Measurements from ENCODE around the gene NAMPT. TPM values are rescaled to one million over a fixed set of nuclear protein-coding genes. Genes with fewer than 3 reads are reported as not detected.
"Not testable (repeated sequence)": the region's sequence is repeated elsewhere in the genome, so short reads cannot be mapped to it uniquely, and the experiment has no call there.

Gene NAMPT
- total RNA-seq (2014; rRNA removed; shearing (Covaris generic)): 231 and 289 TPM in 2 replicates

DNA sequence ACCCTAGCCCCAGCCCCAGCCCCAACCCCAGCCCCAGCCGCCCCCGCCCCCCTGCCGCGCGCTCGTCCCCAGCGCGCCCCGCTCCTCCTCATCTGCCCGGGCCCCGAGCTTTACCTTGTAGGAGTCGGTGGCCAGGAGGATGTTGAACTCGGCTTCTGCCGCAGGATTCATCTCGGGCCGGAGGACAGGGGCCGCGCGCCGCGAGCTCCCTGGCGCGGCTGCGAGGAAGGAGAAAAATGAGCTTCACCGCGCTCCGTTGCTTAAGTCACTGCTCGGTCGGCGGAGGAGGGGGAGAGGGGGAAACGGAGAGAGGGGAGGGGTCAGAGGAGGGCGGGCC is at the start of gene NAMPT:
NAMPT (minus strand) TSS at position 270 of the 337 bp plus-strand sequence; CDS start at position 171, 99 bp downstream.
- DNase-seq (ENCODE audit: low read depth): no peak

DNA sequence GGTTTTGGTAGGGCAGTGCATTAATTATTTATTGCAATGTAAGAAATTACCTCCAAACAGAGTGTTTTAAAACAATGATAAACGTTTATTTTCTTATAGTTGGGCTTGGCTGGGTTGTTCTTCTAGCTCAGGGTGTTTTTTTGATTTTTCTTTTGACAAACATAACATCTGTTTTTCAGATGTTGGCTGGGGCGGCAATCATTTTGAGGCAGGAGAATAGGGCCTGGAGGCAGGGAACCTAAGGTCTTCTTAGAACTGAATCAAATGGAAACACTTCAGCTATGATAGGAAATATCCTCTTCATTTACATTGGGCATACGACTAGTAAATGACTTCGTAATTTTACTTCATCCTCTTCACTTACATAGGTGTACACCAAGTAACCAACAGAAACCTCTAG is 47.4 kb upstream of the NAMPT start:
- peak; percentile 74 for DNase-seq (ENCODE audit: low read depth)

DNA sequence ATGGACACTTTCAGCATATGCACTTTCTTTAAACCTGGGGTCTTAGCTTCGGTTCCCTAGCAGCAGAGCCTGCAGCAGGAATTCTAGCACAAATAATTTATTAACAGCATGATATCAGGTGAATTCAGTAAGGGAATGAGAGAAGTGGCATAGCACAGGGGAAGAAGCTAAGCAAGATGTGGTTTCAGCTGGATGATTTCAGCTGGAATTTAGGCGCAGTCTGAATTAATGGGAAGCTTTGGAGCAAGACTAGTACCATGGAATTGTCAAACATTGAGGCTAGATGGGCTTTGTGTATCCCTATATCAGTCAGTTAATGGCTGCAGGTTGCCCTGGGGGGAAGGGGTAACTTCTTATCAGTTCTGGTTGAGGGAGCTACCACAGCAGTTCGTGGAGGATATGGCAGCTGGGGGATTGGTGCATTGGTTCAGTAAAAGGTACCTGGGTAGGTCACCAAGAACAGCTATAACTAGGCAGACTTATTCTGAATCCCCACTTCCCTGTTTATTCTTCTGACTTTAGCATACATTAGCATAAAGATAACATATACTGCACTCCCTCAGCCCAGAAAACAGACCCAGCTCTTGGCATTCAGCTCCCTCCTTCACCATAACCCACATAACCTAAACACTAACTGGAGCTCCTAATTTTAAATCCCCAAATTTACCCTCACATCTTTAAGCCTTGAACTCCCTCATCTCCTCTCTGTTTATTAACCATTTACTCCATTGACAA is 46.8 kb upstream of the NAMPT start:
- no peak for DNase-seq (ENCODE audit: low read depth)

DNA sequence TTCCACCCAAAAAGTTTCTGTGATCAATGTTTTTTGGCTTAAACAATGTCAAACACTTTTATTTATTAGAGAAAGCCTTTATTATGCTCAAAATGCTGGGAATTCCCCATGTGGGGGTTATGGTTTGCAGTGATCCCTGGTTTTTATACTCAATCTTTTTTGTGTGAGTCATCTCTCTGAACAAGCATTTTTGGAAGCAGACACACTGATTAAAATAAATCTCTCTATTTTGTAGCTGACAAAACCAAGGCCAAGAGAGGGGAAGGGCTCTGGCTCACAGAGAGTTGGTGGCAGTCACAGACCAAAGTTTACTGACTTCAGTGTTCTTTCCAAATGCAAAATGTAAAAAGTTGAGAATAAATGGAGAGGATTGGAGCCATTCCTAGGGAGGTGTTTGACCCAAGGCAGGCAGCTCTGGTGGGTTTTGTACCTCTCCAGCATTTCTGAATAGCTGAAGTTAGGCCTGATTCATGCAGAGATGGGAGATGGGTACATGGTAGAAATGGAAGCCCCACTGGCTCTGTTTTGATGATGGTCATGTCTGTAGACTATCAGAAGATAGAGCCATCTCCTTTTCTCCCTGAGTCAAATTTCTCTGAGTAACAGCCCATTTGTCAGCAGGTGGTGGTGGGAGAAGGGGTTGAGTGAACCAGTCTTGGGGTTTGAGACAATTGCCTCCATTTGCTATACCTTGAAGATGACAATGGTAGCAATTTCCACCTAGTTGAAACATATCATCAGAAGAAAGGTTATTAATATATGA is 45.4 kb upstream of the NAMPT start:
- DNase-seq (ENCODE audit: low read depth): peak; percentile 78

DNA sequence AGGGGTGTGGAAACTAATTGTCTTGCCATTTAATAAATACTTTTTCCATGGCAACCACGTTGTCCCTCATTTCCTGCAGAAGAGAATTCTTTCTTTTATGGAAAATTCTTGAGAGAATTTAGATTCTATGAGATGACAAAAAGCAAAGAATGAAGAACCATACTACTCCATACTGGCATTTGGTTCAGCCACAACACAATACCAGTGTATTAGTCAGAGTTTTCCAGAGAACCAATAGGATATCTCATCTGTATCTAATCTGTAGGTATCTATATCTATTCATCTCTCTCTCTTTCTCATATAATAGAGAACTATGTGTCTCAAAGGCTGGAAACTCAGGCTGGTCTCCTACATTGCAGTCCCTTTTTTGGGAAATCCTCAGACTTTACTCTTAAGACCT is 44.6 kb upstream of the NAMPT start:
- no peak for DNase-seq (ENCODE audit: low read depth)

DNA sequence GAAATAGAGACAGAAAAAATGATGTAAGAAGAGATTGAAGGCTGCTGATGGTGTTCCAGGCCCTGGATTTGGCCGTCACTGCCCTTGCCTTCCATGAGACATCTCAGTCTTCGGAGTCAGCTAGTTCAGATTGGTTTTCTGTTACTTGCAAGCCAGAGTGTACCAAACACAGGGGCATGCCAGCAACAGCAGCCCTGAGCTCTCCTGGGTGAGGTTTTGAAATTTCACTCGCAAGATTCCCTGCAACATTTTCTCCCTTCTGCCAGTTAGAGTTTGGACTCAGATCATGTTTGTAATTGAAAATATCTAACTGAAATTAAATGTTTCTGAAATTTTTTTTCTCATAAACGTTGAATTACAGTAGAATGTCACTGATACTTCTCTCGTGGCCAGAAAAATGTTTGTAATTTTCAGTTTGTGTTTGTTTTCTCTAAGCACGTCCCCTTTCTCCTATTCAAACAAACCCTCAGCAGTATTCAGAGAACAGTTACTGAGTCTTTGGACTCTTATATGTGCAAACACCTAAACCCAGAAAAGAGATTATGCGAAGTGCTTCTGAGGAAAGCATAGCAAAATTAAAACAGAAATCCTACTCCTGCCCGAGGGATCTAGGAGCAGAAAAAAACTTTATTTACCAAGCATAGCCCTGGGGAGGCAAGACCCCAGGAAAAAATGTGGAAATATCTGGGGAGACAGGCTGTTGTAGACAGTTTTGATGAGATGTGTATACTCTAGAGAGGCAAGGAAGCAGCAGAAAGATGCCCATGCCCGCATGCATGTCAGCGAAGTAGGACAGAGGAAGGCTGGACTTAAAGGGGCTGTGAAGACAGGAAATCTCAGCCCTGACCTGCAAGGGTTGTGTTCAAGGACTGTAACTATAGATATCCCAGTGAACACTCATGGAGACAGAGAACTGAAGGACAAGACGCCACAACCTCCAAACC is 43.0 kb upstream of the NAMPT start:
- no peak for DNase-seq (ENCODE audit: low read depth)

DNA sequence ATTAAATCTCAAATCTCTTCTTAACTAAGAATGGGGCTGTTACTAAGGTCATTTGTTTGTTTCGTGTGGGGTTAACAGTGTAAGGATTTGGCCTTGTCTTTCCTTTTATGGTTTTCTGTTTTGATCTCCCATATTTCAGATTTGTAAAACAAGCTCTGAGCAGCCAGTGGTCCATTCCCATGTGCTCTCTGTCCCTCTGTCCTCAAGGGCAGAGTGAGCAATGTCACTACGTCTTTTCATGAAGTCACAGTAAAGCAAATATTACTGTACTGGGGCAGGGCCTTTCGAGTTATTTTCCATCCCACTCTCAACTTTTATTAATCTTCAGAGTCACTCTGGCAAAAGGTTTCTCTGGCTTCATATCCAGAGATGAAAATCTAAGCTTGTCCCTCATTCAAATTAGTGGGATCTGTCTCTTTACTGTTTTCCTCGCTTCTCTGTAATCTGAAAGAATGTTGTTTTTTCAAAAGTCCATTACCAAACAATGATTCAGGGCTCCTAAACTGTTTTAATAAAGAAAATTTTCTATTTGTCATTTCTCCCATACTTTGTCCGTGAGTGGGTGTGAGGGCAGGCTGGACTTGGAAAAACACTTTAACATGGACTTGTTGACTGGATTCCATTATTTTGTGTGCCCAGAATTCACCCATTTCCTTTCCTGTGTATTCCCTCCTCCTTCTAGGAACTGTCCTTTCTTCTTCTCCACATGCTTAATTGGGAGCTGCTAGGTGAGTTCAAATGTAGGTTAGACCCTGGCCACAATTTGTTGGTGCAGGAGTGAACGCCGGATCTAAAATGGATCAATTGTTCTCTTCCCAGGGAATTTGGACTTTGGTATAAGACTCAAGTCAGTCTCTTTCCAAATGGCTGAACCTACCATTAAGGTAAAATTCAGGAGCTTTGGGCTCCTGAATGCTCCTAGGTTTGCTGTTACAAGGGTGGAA is 42.1 kb upstream of the NAMPT start:
- DNase-seq (ENCODE audit: low read depth): no peak

DNA sequence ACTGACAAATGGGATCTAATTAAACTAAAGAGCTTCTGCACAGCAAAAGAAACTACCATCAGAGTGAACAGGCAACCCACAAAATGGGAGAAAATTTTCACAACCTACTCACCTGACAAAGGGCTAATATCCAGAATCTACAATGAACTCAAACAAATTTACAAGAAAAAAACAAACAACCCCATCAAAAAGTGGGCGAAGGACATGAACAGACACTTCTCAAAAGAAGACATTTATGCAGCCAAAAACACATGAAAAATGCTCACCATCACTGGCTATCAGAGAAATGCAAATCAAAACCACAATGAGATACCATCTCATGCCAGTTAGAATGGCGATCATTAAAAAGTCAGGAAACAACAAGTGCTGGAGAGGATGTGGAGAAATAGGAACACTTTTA is 39.7 kb upstream of the NAMPT start:
- not testable (repeated sequence) for DNase-seq (ENCODE audit: low read depth)

DNA sequence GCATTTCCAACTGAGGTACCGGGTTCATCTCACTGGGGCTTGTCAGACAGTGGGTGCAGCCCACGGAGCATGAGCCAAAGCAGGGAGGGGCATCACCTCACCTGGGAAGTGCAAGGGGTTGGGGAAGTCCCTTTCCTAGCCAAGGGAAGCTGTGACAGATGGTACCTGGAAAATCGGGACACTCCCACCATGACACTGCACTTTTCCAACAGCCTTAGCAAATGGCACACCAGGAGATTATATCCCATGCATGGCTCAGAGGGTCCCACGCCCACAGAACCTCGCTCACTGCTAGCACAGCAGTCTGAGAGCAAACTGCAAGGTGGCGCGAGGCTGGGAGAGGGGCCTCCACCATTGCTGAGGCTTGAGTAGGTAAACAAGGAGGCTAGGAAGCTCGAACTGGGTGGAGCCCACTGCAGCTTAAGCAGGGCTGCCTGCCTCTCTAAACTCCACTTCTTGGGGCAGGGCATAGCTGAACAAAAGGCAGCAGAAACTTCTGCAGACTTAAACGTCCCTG is 35.5 kb upstream of the NAMPT start:
- DNase-seq (ENCODE audit: low read depth): not testable (repeated sequence)

DNA sequence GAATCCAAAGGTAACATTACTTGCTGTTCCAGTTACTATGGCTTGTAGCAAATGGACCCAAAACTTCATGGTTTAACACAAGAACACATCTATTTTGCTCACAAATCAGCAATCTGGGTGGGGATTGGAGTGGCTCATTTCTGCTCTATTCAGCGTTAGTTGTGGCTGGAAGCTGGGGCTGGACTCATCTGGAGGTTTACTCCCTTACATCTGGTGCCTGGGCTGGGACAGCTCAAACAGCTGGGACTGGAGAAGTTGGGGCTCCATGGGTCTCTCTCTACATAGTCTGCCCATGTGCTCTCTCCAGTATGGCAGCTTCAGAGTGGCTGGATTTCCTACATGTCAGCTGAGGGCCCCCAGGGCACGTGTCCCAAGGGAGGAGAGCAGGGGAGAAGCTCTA is 33.7 kb upstream of the NAMPT start:
- DNase-seq (ENCODE audit: low read depth): no peak

DNA sequence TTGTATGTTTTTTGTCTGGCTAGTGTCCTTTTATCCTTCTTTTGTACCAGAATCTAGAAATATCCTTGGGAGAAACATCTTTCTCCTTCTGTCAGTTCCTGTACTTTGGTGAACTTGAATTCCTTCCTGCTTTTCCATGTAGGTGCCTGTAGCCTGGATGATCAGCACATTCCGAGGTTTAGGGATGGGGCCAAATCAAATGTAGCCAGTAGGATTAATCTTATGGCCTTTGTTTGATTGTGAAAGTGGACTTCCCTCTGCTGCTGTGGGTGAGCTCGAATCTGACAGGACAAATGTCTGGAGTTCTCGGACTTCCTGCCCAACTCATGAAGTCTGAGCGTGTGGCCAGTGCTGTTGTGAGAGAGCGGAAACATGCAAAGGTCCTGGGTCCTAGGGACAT is 33.2 kb upstream of the NAMPT start:
- peak; percentile 29 for DNase-seq (ENCODE audit: low read depth)

DNA sequence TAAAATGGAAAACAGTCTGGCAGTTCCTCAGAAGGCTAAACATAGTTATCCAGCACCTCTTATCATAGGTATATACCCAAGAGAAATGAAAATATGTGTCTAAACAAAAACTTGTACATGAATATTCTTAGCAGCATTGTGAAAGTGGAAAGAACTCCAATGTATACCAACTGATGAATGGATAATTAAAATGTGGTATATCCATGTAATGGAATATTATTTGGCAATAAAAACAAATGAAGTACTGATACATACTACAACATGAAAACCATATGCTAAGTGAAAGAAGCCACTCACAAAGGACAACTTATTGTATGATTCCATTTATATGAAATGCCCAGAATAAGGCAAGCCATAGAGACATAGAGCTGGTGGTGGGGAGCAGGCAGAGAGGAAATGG is 32.2 kb upstream of the NAMPT start:
- DNase-seq (ENCODE audit: low read depth): no peak

DNA sequence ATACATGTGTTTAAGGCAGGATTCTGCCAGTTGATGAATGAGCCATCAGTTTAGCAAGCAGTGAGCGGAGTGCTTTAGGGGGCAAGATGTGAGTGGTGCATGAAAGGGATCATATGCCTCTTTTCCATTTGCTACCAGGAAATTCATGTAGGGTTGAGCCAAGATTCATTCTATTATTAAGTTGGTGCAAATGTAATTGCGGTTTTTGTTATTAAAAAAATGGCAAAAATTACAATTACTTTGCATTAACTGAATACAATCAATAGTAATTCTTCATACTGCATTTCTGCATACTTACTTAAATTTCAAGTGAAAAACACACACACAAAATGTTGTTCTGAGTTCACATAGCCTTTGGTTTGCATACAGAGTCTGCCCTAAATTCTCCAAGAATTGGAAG is 30.1 kb upstream of the NAMPT start:
- DNase-seq (ENCODE audit: low read depth): no peak

DNA sequence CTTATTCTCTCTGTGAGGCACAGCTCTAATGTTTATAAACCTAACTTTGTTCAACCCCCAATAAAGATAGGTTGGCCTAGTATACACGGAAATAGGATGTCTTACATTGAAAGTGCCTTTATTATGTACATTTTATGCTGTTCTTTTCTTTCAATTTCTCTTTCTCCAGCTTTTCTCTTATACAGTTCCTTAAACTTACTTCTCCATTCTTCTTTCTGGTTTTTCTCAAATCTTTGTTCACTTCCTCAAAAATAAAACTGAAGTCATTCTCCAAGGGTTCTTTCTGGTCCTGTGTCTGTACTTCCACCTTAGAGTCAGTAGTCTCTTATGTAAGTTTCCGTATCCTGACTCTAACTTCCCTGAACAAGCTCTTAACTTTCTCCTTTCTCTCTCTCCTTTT is 29.2 kb upstream of the NAMPT start:
- DNase-seq (ENCODE audit: low read depth): no peak

DNA sequence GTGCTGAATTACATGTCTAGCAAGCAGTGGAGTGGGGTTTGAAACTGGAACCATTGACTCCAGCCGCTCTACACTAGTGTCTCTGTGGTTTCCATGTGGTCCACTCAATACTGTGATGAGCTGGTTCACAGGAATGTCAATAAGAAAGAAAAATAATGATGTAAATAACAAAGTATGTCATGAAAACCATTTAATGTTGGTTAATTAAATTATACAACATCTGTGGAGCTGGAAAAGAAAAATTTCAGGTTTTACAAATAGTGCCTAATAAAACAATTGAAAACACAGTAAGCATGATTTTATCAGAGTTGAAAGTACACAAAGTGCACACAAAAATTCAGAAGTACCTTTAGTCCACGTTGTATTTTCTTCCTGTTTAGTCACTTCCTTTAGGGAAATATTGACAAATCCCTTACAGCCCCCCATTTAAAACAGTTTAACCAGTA is 28.7 kb upstream of the NAMPT start:
- peak; percentile 86 for DNase-seq (ENCODE audit: low read depth)

DNA sequence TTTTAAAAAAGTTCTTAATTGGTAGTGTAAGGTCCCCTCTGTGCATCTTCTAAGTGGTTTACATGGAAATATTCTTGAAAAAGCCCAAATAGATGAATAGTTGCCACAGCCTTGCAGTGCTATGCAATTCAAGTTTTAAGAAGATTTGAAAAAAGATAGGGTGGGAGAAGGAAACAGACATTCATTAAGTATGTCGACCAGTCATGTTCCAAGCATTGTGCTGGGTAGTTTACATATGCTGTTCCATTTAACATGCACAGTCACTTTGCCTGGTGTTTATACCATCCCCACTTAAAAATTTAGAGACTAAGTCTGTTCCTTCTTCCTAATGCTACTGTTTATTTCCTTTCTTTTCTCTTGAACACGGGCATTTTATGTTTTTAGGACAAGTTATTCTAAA is 28.1 kb upstream of the NAMPT start:
- DNase-seq (ENCODE audit: low read depth): peak; percentile 38

DNA sequence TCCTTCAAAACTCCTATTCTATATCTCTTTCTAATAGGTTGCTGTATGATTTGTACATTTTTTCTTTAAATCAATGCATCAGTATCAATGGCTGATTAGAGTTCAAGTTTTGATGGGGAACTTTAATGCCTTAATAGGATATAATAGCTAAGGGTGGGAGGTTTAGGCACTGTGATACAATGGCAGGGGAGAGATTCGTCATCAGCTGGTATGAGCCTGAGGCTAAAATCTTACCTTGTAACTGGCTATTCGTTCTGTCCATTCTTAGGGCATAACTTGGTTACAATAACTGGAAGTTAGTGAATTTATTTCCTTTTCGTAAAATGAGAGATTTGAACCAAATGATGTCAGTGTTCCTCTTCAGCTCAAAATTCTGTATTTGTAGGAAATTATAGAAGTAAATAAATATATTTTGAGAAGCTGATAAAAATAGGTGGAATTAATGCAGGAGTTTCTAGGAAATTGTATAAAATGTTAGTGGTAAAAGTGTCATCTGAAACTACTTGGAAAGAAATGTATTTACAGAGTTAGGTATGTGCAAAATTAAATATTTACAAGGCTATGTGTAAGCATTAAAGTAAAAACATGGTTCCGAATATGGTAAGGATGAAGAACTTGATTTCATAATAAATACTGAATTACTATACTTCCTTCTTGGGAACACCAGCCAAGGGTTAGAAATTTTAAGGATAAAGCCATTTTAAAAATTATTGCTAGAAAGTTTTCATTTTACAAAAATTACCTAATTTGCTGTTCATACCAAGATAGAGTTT is 27.5 kb upstream of the NAMPT start:
- DNase-seq (ENCODE audit: low read depth): peak; percentile 74

DNA sequence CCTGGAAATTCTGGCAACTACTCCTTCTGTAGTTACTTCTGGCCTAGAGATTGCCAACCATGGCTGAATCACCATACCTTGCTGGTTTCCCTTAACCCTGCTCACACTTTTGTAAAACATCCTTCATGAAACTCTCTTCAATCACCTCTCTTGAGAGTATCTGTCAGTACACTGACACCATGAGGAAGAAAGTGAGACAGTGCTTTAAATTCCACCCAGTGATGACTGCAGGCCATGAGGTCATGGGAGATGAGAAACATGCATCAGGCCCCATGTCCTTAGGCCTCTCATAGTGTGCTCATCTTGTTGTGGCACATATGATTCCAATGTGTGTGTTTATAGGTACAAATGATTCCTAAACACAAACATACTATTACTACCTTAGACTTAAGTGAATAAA is 24.6 kb upstream of the NAMPT start:
- no peak for DNase-seq (ENCODE audit: low read depth)

DNA sequence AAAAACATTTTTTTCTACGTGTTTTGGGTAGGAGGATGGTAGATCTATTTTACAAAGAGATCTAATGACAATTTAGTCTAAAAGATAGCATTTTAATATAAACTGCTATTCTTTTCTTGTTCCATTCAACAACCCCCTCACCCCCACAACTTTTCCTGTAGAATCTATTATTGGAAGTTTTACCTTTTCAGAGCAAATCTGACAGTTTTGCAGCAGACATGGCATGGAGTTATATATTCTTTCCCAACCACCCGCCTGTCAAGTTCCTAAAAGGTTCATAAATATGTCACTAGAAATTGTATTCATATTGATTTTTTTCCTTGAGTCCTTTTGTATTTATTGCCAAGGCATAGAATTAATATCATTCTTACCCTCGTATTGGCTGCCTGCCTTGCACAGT is 21.5 kb upstream of the NAMPT start:
- no peak for DNase-seq (ENCODE audit: low read depth)

DNA sequence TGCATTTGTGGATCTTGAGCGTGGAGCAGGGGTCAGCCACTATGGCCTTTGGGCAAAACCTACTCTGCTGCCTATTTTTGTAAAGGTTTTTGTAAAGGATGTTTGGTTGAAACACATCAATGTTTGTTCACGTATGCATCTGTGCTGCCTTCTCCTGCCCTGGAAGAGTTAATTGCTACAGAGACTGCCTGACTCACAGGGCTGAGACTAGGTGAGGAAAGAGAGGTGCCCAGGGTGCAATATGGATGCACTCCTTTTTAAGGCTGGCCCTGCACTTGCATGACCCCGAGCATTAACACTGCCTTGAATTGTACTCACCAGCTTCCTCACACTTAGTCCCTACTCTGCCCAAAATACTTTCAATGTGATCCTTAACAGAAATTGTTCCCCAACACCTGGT is 20.9 kb upstream of the NAMPT start:
- no peak for DNase-seq (ENCODE audit: low read depth)

Data from RPMI7951 (cell line).